ENCODE data around the gene TM4SF18.

GRCh38 chr3:149375501-149376196, 42.2 kb upstream of the TM4SF18 start:
- TF ChIP-seq OSR1 (CRISPR knock-in tag; IDR thresholded peaks at IDR 0.05): no peak
- no peak for TF ChIP-seq ZFP30 (CRISPR knock-in tag; IDR thresholded peaks at IDR 0.05)
- TF ChIP-seq ZFP3 (CRISPR knock-in tag; IDR thresholded peaks at IDR 0.05): no peak
- no peak for TF ChIP-seq CSRNP3 (CRISPR knock-in tag; IDR thresholded peaks at IDR 0.05)
